H1 (cell line): Measurements from ENCODE around the gene ATOH7.

Source experiments
- CBX8 ChIP-seq: fragments of 300-800, 300-1000 bp; sonication (generic); IDR thresholded peaks from 2 replicates; pipeline ENCODE4 v1.7.1; 2016; ENCODE audit warnings: low read depth, low read length, borderline replicate concordance
- CEBPB ChIP-seq: IDR thresholded peaks from 2 replicates; pipeline ENCODE4 v1.6.1; 2012; ENCODE audit warnings: low read depth, low read length
- EGR1 ChIP-seq: IDR thresholded peaks from 2 replicates; pipeline ENCODE4 v1.6.1; 2011; ENCODE audit warnings: low read depth, low read length, borderline replicate concordance
- EP300 ChIP-seq, 2 experiments: IDR thresholded peaks; 1 replicate in 1 of 2; 2 replicates in 1 of 2; pipeline ENCODE4 v1.6.1; 2011 to 2012; ENCODE audit warnings: low read depth in 2 of 2, low read length in 2 of 2, mild to moderate bottlenecking in 2 of 2, borderline replicate concordance in 1 of 2, inconsistent platforms in 1 of 2, moderate library complexity in 1 of 2
- RBBP5 ChIP-seq: IDR thresholded peaks from 2 replicates; pipeline ENCODE4 v1.7.1; 2012; ENCODE audit warnings: low read depth, mild to moderate bottlenecking, inconsistent platforms, low read length, moderate library complexity, borderline replicate concordance
- TF ChIP-seq, protein P1 (sequence below), 3 experiments: IDR thresholded peaks; 1 replicate in 2 of 3; 2 replicates in 1 of 3; pipeline versions ENCODE4 v1.5.1 to v1.6.1; 2011; ENCODE audit warnings: low read length in 3 of 3, mild to moderate bottlenecking in 3 of 3, inconsistent platforms in 2 of 3, low read depth in 1 of 3, moderate library complexity in 1 of 3; ENCODE audit not compliant: insufficient read depth in 1 of 3; ENCODE audit errors: control extremely low read depth in 1 of 3
- TF ChIP-seq, protein P2 (sequence below): IDR thresholded peaks from 2 replicates; pipeline ENCODE4 v1.6.1; 2012; ENCODE audit warnings: inconsistent platforms

DNA sequence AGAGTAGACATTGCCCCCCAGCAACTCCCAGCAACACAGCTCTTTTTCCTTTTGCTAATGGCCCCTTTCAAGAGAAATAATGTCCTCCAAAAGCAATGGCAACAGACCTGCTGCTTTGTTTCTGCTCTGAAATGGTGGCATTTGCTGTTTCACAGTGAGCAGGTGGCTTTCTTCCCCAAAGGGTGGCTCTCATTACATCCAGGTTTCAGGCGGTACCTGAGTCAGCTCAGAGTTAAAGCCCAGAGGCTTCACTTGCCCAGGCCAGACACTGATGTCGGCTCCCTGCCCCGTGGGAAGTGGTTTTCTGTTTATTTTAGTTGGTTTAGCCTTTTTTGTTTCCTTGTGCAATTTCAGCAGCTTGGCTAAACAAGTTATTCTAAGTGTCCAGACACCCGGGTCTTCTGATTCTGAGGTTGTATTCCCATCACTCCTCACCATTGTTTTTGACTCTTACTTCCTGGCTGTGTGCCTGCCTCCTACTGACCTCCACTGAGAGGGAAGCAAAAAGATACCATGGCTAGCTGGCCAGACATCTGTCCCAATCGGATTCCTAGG, 7.8 kb upstream of the ATOH7 start:
- no peak for TF ChIP-seq EP300 (IDR thresholded peaks at IDR 0.05; ENCODE audit: borderline replicate concordance in 1 of 2, low read depth in 2 of 2, low read length in 2 of 2)
- no peak for TF ChIP-seq EGR1
- no peak for TF ChIP-seq CEBPB
- TF ChIP-seq, protein P1, sequence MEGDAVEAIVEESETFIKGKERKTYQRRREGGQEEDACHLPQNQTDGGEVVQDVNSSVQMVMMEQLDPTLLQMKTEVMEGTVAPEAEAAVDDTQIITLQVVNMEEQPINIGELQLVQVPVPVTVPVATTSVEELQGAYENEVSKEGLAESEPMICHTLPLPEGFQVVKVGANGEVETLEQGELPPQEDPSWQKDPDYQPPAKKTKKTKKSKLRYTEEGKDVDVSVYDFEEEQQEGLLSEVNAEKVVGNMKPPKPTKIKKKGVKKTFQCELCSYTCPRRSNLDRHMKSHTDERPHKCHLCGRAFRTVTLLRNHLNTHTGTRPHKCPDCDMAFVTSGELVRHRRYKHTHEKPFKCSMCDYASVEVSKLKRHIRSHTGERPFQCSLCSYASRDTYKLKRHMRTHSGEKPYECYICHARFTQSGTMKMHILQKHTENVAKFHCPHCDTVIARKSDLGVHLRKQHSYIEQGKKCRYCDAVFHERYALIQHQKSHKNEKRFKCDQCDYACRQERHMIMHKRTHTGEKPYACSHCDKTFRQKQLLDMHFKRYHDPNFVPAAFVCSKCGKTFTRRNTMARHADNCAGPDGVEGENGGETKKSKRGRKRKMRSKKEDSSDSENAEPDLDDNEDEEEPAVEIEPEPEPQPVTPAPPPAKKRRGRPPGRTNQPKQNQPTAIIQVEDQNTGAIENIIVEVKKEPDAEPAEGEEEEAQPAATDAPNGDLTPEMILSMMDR (IDR thresholded peaks at IDR 0.05; ENCODE audit: control extremely low read depth in 1 of 3, insufficient read depth in 1 of 3, low read depth in 1 of 3, low read length in 3 of 3), result no peak
- no peak for TF ChIP-seq RBBP5
- TF ChIP-seq, protein P2, sequence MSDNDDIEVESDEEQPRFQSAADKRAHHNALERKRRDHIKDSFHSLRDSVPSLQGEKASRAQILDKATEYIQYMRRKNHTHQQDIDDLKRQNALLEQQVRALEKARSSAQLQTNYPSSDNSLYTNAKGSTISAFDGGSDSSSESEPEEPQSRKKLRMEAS, result no peak
- no peak for TF ChIP-seq CBX8
